Naive B cell (primary cell): ENCODE measurements around the gene ARL5A. TPM values are rescaled to one million over a fixed set of nuclear protein-coding genes. Genes with fewer than 3 reads are reported as not detected.

Experiments
- polyA plus RNA-seq, 6 donors: library from polyadenylated mRNA; unstranded; fragments of 300-500 nt; fragmentation: Illumina TruSeq; gene quantifications; one replicate each; pipeline ENCODE4 v1.2.3, GENCODE V29; 2021; ENCODE audit warnings: low read depth in 6 of 6

ARL5A gene
- polyA plus RNA-seq, 6 donors from 2014 or later: 67.6 to 139 (median 90.9) TPM

Other genes with a start within 250 kb of the ARL5A start
- gene NEB, start 93.9 kb downstream of the ARL5A start, polyA plus RNA-seq: under 1 TPM in 4 of 6 donors, not detected in 2; 0.10 to 0.88 (median 0.18) TPM